Measurements from ENCODE around the gene UBL5. TPM values are rescaled to one million over a fixed set of nuclear protein-coding genes. Genes with fewer than 3 reads are reported as not detected.

UBL5 gene
- total and polyA plus RNA-seq, 10 of the 15 experiments (the other 5 are each of a cell fraction or from before 2014, with no cell fraction given): 297 to 897 (median 711) TPM

DNA sequence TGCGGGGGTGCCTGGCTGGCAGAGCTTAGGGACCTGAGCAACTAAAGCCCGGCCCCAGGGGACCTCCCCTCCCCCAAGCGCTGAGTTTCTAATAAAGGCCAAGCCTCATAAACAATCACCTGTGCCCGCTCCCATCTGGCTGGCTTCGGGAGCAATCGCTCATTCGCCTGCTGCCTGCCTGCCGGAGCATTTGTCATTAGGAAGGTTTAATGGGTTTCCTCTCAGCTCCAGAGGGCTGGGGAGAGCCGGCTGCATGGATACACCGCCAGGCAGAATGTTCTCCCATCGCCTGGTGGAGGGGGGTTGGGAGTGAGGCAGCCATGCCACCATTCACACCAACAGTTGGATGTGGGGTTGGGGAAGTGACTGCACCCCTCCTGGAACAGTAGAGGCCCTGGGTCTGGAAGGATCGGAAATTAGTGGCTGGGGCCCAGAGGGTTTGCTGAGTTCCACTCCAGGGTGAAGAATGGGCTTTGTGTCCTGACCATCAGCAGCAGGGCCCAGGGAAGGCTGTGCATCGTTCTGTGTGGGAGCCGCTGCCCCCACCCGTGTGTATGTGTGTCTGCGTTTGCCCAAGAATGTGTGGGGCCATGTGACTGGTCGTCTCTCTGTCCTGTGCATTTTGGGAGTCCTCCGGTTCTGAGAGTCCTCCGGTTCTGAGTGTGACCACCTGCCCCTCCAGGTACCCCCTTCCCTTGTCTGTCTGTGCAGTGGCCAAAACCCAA is 22.7 kb downstream of the UBL5 start:
- Histone ChIP-seq H4K20me1 (ENCODE audit: control insufficient read depth, insufficient read depth) (no peaks in the 10 kb centered on the region), H3K79me2 (ENCODE audit: control insufficient read depth, insufficient read depth, low read length) (no peaks in the 10 kb centered on the region), H2AFZ (ENCODE audit: control insufficient read depth, low read depth, low read length) (no peak overlapping the region), H3K9ac (ENCODE audit: control insufficient read depth, insufficient read depth, low read length) (no peak overlapping the region), H3K4me2 (ENCODE audit: control insufficient read depth, insufficient read depth) (no peak overlapping the region), H3K4me1 (ENCODE audit: control insufficient read depth, insufficient read depth, low read length) (no peaks in the 10 kb centered on the region), H3K27me3 (replicated peaks in 1 of 2; ENCODE audit: control insufficient read depth in 2 of 2, insufficient read depth in 2 of 2, low read length in 1 of 2) (no peaks in the 10 kb centered on the region), H3K4me3 (no peak overlapping the region), H3K36me3 (ENCODE audit: control insufficient read depth in 2 of 2, insufficient read depth in 2 of 2, low read length in 1 of 2) (peaks cover 3 to 9% of the 10 kb centered on the region in 2 experiments; a peak in 3 of 4 replicates), H3K9me3 (replicated peaks; ENCODE audit: control insufficient read depth, insufficient read depth, low read length) (no peaks in the 10 kb centered on the region), H3K27ac (ENCODE audit: control insufficient read depth, insufficient read depth) (no peak overlapping the region)
- intact Hi-C loops (cut with micrococcal nuclease; ENCODE audit: unreplicated experiment) (no loop called here), in situ Hi-C loops (cut with MboI) (no loop called here)
- TF ChIP-seq BRCA1 (IDR thresholded peaks at IDR 0.05; ENCODE audit: low read depth, low read length) (no peak), CBFB (IDR thresholded peaks at IDR 0.05; ENCODE audit: low read depth) (no peak), TAF1 (IDR thresholded peaks at IDR 0.05; ENCODE audit: borderline replicate concordance, low read depth, low read length) (no peak), IKZF2 (IDR thresholded peaks at IDR 0.05) (no peak), ZSCAN29 (IDR thresholded peaks at IDR 0.05) (no peak)
- TF ChIP-seq, protein P1, sequence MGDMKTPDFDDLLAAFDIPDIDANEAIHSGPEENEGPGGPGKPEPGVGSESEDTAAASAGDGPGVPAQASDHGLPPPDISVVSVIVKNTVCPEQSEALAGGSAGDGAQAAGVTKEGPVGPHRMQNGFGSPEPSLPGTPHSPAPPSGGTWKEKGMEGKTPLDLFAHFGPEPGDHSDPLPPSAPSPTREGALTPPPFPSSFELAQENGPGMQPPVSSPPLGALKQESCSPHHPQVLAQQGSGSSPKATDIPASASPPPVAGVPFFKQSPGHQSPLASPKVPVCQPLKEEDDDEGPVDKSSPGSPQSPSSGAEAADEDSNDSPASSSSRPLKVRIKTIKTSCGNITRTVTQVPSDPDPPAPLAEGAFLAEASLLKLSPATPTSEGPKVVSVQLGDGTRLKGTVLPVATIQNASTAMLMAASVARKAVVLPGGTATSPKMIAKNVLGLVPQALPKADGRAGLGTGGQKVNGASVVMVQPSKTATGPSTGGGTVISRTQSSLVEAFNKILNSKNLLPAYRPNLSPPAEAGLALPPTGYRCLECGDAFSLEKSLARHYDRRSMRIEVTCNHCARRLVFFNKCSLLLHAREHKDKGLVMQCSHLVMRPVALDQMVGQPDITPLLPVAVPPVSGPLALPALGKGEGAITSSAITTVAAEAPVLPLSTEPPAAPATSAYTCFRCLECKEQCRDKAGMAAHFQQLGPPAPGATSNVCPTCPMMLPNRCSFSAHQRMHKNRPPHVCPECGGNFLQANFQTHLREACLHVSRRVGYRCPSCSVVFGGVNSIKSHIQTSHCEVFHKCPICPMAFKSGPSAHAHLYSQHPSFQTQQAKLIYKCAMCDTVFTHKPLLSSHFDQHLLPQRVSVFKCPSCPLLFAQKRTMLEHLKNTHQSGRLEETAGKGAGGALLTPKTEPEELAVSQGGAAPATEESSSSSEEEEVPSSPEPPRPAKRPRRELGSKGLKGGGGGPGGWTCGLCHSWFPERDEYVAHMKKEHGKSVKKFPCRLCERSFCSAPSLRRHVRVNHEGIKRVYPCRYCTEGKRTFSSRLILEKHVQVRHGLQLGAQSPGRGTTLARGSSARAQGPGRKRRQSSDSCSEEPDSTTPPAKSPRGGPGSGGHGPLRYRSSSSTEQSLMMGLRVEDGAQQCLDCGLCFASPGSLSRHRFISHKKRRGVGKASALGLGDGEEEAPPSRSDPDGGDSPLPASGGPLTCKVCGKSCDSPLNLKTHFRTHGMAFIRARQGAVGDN (IDR thresholded peaks at IDR 0.05): no peak
- POLR2A ChIA-PET: no interaction called here
- RAD21 ChIA-PET (ENCODE audit: unreplicated experiment): no interaction called here
- no peak for DNase-seq (ENCODE audit: low read depth, low spot score)
- CTCF ChIA-PET: no interaction called here
- SMC1A ChIA-PET (ENCODE audit: uncharacterized antibody, unreplicated experiment): no interaction called here
- no TSS peak for BruUV-seq (replicated peaks)
- no peak for ATAC-seq
- no peak for FAIRE-seq
- WGBS (ENCODE audit: insufficient coverage, insufficient replicate concordance, low lambda C conversion rate, missing lambda C conversion rate): 92% methylated on average over 19 of the region's 19 CpGs

Data from GM12878 (cell line).